ENCODE measurements around the gene U2AF2. TPM values are rescaled to one million over a fixed set of nuclear protein-coding genes. Genes with fewer than 3 reads are reported as not detected.

The U2AF2 gene
- total RNA-seq, 1 experiment from 2014 or later: 289 TPM

DNA sequence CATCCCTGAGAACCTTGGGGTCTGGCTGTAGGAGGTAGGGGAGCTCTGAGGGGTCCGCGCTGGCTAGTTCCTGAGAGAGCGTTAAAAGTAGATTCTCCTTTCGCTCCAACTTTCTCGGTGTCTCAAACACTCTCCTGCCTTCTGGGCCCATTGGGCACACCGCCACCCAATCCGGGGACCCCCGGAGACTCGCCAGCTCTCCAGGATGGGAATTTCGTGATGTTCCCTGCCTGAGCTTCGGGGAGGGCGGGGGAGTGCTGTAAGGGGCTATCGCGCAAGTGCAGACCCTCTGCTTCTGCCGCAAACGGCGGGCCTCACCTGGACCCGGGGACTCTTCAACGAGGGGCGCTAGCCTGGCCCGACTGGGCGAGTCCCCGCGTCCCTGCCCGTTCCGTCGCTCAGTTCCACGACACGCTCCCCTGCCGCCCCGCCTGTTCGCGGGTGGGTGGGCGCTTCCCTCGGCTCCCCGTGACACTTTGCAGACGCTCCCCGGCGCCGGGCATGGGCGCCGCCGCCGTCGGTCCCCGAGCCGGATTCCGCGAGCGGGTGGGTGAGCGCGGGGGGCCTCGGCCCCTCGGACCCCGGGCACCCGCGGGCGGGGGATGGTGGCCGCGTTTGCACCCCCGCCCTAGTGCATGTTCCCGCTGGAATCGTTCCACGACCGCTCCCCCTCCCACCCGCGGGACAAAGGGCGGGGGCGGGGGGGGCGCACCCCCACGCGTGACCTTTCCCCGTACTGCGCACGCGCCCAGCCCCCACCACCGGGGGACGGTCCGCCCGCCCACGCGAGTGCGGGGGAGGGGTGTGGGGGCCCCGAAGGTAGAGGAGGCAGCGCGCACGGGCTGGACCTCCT is 6.9 kb upstream of the U2AF2 start, which contains the start of gene CCDC106:
CCDC106 (plus strand) TSS at position 481 of the 853 bp plus-strand sequence. CDS start 835 bp downstream, outside the sequence.
- H3K27me3 ChIP-seq (replicated peaks; ENCODE audit: control insufficient read depth, insufficient read depth, low read length): no peaks in the 10 kb centered on the region
- H3K27ac Mint-ChIP-seq (ENCODE audit: unreplicated experiment): peak within 1 kb of the TSS; percentile 78
- no peaks in the 10 kb centered on the region for H3K36me3 ChIP-seq (ENCODE audit: control insufficient read depth, insufficient read depth, low read length)
- TF ChIP-seq CTCF (IDR thresholded peaks at IDR 0.05; ENCODE audit: insufficient read depth in 1 of 2, low read depth in 1 of 2, low read length in 1 of 2, severe bottlenecking in 1 of 2, unreplicated experiment in 1 of 2): no peak
- peak within 1 kb of the TSS; percentile 93 for H3K4me3 ChIP-seq (ENCODE audit: low read depth, low read length)
- CTCF ChIA-PET: interaction anchor here (0.6 to 0.9 kb wide), 2 partner anchors 15 to 1027 kb away, joined by 3 to 4 read pairs; no protein-coding TSS in a partner anchor
- intact Hi-C loops (cut with micrococcal nuclease; ENCODE audit: unreplicated experiment): no loop called here
- H3K36me3 Mint-ChIP-seq (ENCODE audit: insufficient read depth, unreplicated experiment): peaks cover 75% of the 10 kb centered on the region
- H3K27me3 Mint-ChIP-seq (ENCODE audit: insufficient read depth, unreplicated experiment): no peaks in the 10 kb centered on the region
- H3K4me1 Mint-ChIP-seq (ENCODE audit: low read depth, unreplicated experiment): peaks cover 16% of the 10 kb centered on the region
- POLR2A ChIA-PET: interaction anchor here (0.6 to 0.7 kb wide), 2 partner anchors 20 to 24 kb away, joined by 3 read pairs; partner anchors contain the start of gene ZNF784
- no TSS peak for BruUV-seq (replicated peaks)
- peaks cover 3% of the 10 kb centered on the region; the same call in 1 of the 2 replicates for H3K4me1 ChIP-seq
- peak; percentile 77 to 78 for DNase-seq
- H3K9me3 Mint-ChIP-seq (ENCODE audit: unreplicated experiment): no peaks in the 10 kb centered on the region
- H3K9me3 ChIP-seq: no peaks in the 10 kb centered on the region
- peak within 1 kb of the TSS; percentile 82 for H3K4me3 Mint-ChIP-seq (ENCODE audit: unreplicated experiment)

GRCh38 chr19:55648585-55649267 is 6.1 kb upstream of the U2AF2 start:
- no peak for TF ChIP-seq CTCF (IDR thresholded peaks at IDR 0.05; ENCODE audit: insufficient read depth in 1 of 2, low read depth in 1 of 2, low read length in 1 of 2, severe bottlenecking in 1 of 2, unreplicated experiment in 1 of 2)
- H3K9me3 Mint-ChIP-seq (ENCODE audit: unreplicated experiment): no peaks in the 10 kb centered on the region
- H3K4me1 Mint-ChIP-seq (ENCODE audit: low read depth, unreplicated experiment): peaks cover 9% of the 10 kb centered on the region
- CTCF ChIA-PET: no interaction called here
- peak overlapping the region; percentile 93 for H3K4me3 ChIP-seq (ENCODE audit: low read depth, low read length)
- no peaks in the 10 kb centered on the region for H3K27me3 Mint-ChIP-seq (ENCODE audit: insufficient read depth, unreplicated experiment)
- peaks cover 3% of the 10 kb centered on the region; the same call in 1 of the 2 replicates for H3K4me1 ChIP-seq
- POLR2A ChIA-PET: no interaction called here
- intact Hi-C loops (cut with micrococcal nuclease; ENCODE audit: unreplicated experiment): no loop called here
- H3K27me3 ChIP-seq (replicated peaks; ENCODE audit: control insufficient read depth, insufficient read depth, low read length): no peaks in the 10 kb centered on the region
- H3K9me3 ChIP-seq: no peaks in the 10 kb centered on the region
- peak overlapping the region; percentile 78 for H3K27ac Mint-ChIP-seq (ENCODE audit: unreplicated experiment)
- H3K36me3 Mint-ChIP-seq (ENCODE audit: insufficient read depth, unreplicated experiment): peaks cover 75% of the 10 kb centered on the region
- peak overlapping the region; percentile 82 for H3K4me3 Mint-ChIP-seq (ENCODE audit: unreplicated experiment)
- BruUV-seq (replicated peaks): no TSS peak
- no peaks in the 10 kb centered on the region for H3K36me3 ChIP-seq (ENCODE audit: control insufficient read depth, insufficient read depth, low read length)
- DNase-seq: no peak
